ENCODE results near the gene ADAMTS18. TPM values are rescaled to one million over a fixed set of nuclear protein-coding genes. Genes with fewer than 3 reads are reported as not detected.

Gene ADAMTS18
- total RNA-seq, 2 experiments from 2014 or later = not detected

- ChIA-PET POLR2A (no interaction called here), CTCF (no interaction called here)
- H3K9me3 Mint-ChIP-seq = no peaks in the 10 kb centered on the region
- no peaks in the 10 kb centered on the region for H3K4me1 Mint-ChIP-seq (ENCODE audit: low read depth)
- intact Hi-C loops (cut with micrococcal nuclease) = no loop called here
- no peaks in the 10 kb centered on the region for H3K36me3 Mint-ChIP-seq (ENCODE audit: low read depth)
- TF ChIP-seq CTCF (IDR thresholded peaks at IDR 0.05) = no peak
- no peak overlapping the region for H3K27ac Mint-ChIP-seq
- H3K4me3 Mint-ChIP-seq = no peak overlapping the region
- ATAC-seq (no peak), DNase-seq (no peak)
- H3K27me3 Mint-ChIP-seq = peaks cover 7% of the 10 kb centered on the region
Observed at GRCh38 chr16:77298418-77299360, 136.1 kb downstream of the ADAMTS18 start.

GRCh38 chr16:77297996-77298395 is 136.8 kb downstream of the ADAMTS18 start:
- H3K4me3 Mint-ChIP-seq = no peak overlapping the region
- intact Hi-C loops (cut with micrococcal nuclease) = no loop called here
- no peak for DNase-seq
- CTCF ChIA-PET = no interaction called here
- no peak overlapping the region for H3K27ac Mint-ChIP-seq
- no peaks in the 10 kb centered on the region for H3K4me1 Mint-ChIP-seq (ENCODE audit: low read depth)
- POLR2A ChIA-PET = no interaction called here
- no peaks in the 10 kb centered on the region for H3K9me3 Mint-ChIP-seq
- H3K27me3 Mint-ChIP-seq = peaks cover 7% of the 10 kb centered on the region
- no peak for TF ChIP-seq CTCF (IDR thresholded peaks at IDR 0.05)
- no peak for ATAC-seq
- no peaks in the 10 kb centered on the region for H3K36me3 Mint-ChIP-seq (ENCODE audit: low read depth)

GRCh38 chr16:77295896-77296295 is 138.9 kb downstream of the ADAMTS18 start:
- Mint-ChIP-seq H3K27me3 (peaks cover 3% of the 10 kb centered on the region), H3K36me3 (ENCODE audit: low read depth) (no peaks in the 10 kb centered on the region), H3K9me3 (no peaks in the 10 kb centered on the region), H3K4me1 (ENCODE audit: low read depth) (no peaks in the 10 kb centered on the region), H3K27ac (no peak overlapping the region), H3K4me3 (no peak overlapping the region)
- ChIA-PET POLR2A (no interaction called here), CTCF (no interaction called here)
- DNase-seq (no peak), ATAC-seq (no peak)
- TF ChIP-seq CTCF (IDR thresholded peaks at IDR 0.05) = no peak
- intact Hi-C loops (cut with micrococcal nuclease) = no loop called here

GRCh38 chr16:77290451-77291115 is 144.3 kb downstream of the ADAMTS18 start:
- ChIA-PET CTCF (no interaction called here), POLR2A (no interaction called here)
- Mint-ChIP-seq H3K9me3 (no peaks in the 10 kb centered on the region), H3K27me3 (no peaks in the 10 kb centered on the region), H3K4me1 (ENCODE audit: low read depth) (no peaks in the 10 kb centered on the region), H3K27ac (no peak overlapping the region), H3K4me3 (no peak overlapping the region), H3K36me3 (ENCODE audit: low read depth) (no peaks in the 10 kb centered on the region)
- TF ChIP-seq CTCF (IDR thresholded peaks at IDR 0.05) = no peak
- intact Hi-C loops (cut with micrococcal nuclease) = no loop called here
- ATAC-seq = no peak
- DNase-seq = no peak

DNA sequence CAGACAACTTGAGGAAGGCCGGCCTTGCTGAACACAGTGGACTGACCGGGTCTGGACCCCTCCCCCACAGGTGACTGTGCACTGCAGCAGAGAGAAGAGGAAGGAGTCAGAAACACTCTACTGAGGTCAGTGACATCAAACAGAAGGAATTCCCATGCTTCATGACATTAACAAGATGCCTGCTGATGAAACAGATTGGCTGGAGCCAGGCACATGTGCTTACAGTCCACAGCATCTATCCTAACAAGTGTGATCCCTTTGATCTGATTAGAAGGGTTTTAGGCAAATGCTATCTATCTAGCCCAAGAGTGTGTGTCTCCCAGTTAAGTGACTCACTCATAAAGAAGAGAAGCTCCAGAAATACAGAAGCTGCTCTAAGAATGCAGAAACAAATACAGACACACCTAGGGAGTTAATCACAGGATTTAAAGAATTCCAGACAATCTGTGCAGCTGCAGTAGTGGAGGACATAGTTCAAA is 145.5 kb downstream of the ADAMTS18 start:
- Mint-ChIP-seq H3K4me1 (ENCODE audit: low read depth) (no peaks in the 10 kb centered on the region), H3K9me3 (no peaks in the 10 kb centered on the region), H3K27me3 (no peaks in the 10 kb centered on the region), H3K27ac (no peak overlapping the region), H3K36me3 (ENCODE audit: low read depth) (no peaks in the 10 kb centered on the region), H3K4me3 (no peak overlapping the region)
- no peak for ATAC-seq
- intact Hi-C loops (cut with micrococcal nuclease) = no loop called here
- ChIA-PET CTCF (no interaction called here), POLR2A (no interaction called here)
- TF ChIP-seq CTCF (IDR thresholded peaks at IDR 0.05) = no peak
- no peak for DNase-seq

All from activated CD8-positive, alpha-beta T cell treated with anti-CD3 and anti-CD28 coated beads for 36 hours (primary cell).